Measurements from ENCODE around the gene WDFY2.

Gene WDFY2

GRCh38 chr13:51666839-51667238 lies 82.6 kb downstream of the WDFY2 start:
- no peak overlapping the region for H3K27ac Mint-ChIP-seq
- H3K9me3 Mint-ChIP-seq, result peaks cover 8% of the 10 kb centered on the region
- no peaks in the 10 kb centered on the region for H3K27me3 Mint-ChIP-seq (ENCODE audit: low read depth)
- H3K4me1 Mint-ChIP-seq (ENCODE audit: low read depth), result peaks cover 5% of the 10 kb centered on the region
- H3K36me3 Mint-ChIP-seq (ENCODE audit: low read depth), result peaks cover 9% of the 10 kb centered on the region
- no peak overlapping the region for H3K4me3 Mint-ChIP-seq

- H3K9me3 Mint-ChIP-seq, result peaks cover 13% of the 10 kb centered on the region
- no peak overlapping the region for H3K27ac Mint-ChIP-seq
- H3K36me3 Mint-ChIP-seq (ENCODE audit: low read depth), result peaks cover 2% of the 10 kb centered on the region
- H3K27me3 Mint-ChIP-seq (ENCODE audit: low read depth), result no peaks in the 10 kb centered on the region
- H3K4me3 Mint-ChIP-seq, result no peak overlapping the region
- H3K4me1 Mint-ChIP-seq (ENCODE audit: low read depth), result peaks cover 5% of the 10 kb centered on the region
These were observed 84.4 kb downstream of the WDFY2 start for GRCh38 chr13:51668580-51669195.

GRCh38 chr13:51673165-51673564 lies 88.9 kb downstream of the WDFY2 start:
- peaks cover 13% of the 10 kb centered on the region for H3K9me3 Mint-ChIP-seq
- no peak overlapping the region for H3K27ac Mint-ChIP-seq
- H3K36me3 Mint-ChIP-seq (ENCODE audit: low read depth), result peaks cover 6% of the 10 kb centered on the region
- H3K27me3 Mint-ChIP-seq (ENCODE audit: low read depth), result no peaks in the 10 kb centered on the region
- H3K4me1 Mint-ChIP-seq (ENCODE audit: low read depth), result no peaks in the 10 kb centered on the region
- H3K4me3 Mint-ChIP-seq, result no peak overlapping the region

- no peak overlapping the region for H3K27ac Mint-ChIP-seq
- H3K36me3 Mint-ChIP-seq (ENCODE audit: low read depth), result peaks cover 6% of the 10 kb centered on the region
- no peak overlapping the region for H3K4me3 Mint-ChIP-seq
- H3K4me1 Mint-ChIP-seq (ENCODE audit: low read depth), result no peaks in the 10 kb centered on the region
- H3K27me3 Mint-ChIP-seq (ENCODE audit: low read depth), result no peaks in the 10 kb centered on the region
- H3K9me3 Mint-ChIP-seq, result peaks cover 13% of the 10 kb centered on the region
These were observed 90.0 kb downstream of the WDFY2 start for GRCh38 chr13:51674276-51674675.

- no peak overlapping the region for H3K27ac Mint-ChIP-seq
- H3K9me3 Mint-ChIP-seq, result peaks cover 13% of the 10 kb centered on the region
- H3K36me3 Mint-ChIP-seq (ENCODE audit: low read depth), result peaks cover 9% of the 10 kb centered on the region
- no peaks in the 10 kb centered on the region for H3K27me3 Mint-ChIP-seq (ENCODE audit: low read depth)
- H3K4me1 Mint-ChIP-seq (ENCODE audit: low read depth), result no peaks in the 10 kb centered on the region
- H3K4me3 Mint-ChIP-seq, result no peak overlapping the region
These were observed 91.1 kb downstream of the WDFY2 start for GRCh38 chr13:51675385-51675784.

GRCh38 chr13:51675877-51676276 lies 91.6 kb downstream of the WDFY2 start:
- Mint-ChIP-seq H3K27me3 (ENCODE audit: low read depth) (no peaks in the 10 kb centered on the region), H3K4me1 (ENCODE audit: low read depth) (no peaks in the 10 kb centered on the region), H3K27ac (no peak overlapping the region), H3K36me3 (ENCODE audit: low read depth) (peaks cover 9% of the 10 kb centered on the region), H3K4me3 (no peak overlapping the region), H3K9me3 (peaks cover 12% of the 10 kb centered on the region)

GRCh38 chr13:51676739-51677138 lies 92.5 kb downstream of the WDFY2 start:
- Mint-ChIP-seq H3K4me1 (ENCODE audit: low read depth) (peaks cover 1% of the 10 kb centered on the region), H3K9me3 (peaks cover 5% of the 10 kb centered on the region), H3K4me3 (no peak overlapping the region), H3K36me3 (ENCODE audit: low read depth) (peaks cover 8% of the 10 kb centered on the region), H3K27me3 (ENCODE audit: low read depth) (no peaks in the 10 kb centered on the region), H3K27ac (no peak overlapping the region)

- H3K36me3 Mint-ChIP-seq (ENCODE audit: low read depth), result peaks cover 8% of the 10 kb centered on the region
- H3K27ac Mint-ChIP-seq, result no peak overlapping the region
- H3K27me3 Mint-ChIP-seq (ENCODE audit: low read depth), result no peaks in the 10 kb centered on the region
- no peaks in the 10 kb centered on the region for H3K9me3 Mint-ChIP-seq
- no peak overlapping the region for H3K4me3 Mint-ChIP-seq
- peaks cover 2% of the 10 kb centered on the region for H3K4me1 Mint-ChIP-seq (ENCODE audit: low read depth)
These were observed 94.2 kb downstream of the WDFY2 start for GRCh38 chr13:51678420-51678819.

- Mint-ChIP-seq H3K36me3 (ENCODE audit: low read depth) (peaks cover 9% of the 10 kb centered on the region), H3K9me3 (no peaks in the 10 kb centered on the region), H3K27me3 (ENCODE audit: low read depth) (no peaks in the 10 kb centered on the region), H3K27ac (no peak overlapping the region), H3K4me3 (no peak overlapping the region), H3K4me1 (ENCODE audit: low read depth) (peaks cover 2% of the 10 kb centered on the region)
These were observed 95.4 kb downstream of the WDFY2 start for GRCh38 chr13:51679616-51680015.

- no peak overlapping the region for H3K4me3 Mint-ChIP-seq
- H3K4me1 Mint-ChIP-seq (ENCODE audit: low read depth), result peaks cover 2% of the 10 kb centered on the region
- no peaks in the 10 kb centered on the region for H3K9me3 Mint-ChIP-seq
- no peak overlapping the region for H3K27ac Mint-ChIP-seq
- peaks cover 10% of the 10 kb centered on the region for H3K36me3 Mint-ChIP-seq (ENCODE audit: low read depth)
- H3K27me3 Mint-ChIP-seq (ENCODE audit: low read depth), result no peaks in the 10 kb centered on the region
These were observed 96.9 kb downstream of the WDFY2 start for GRCh38 chr13:51681037-51681678.

- no peaks in the 10 kb centered on the region for H3K27me3 Mint-ChIP-seq (ENCODE audit: low read depth)
- peaks cover 2% of the 10 kb centered on the region for H3K4me1 Mint-ChIP-seq (ENCODE audit: low read depth)
- peaks cover 6% of the 10 kb centered on the region for H3K36me3 Mint-ChIP-seq (ENCODE audit: low read depth)
- no peak overlapping the region for H3K27ac Mint-ChIP-seq
- H3K9me3 Mint-ChIP-seq, result no peaks in the 10 kb centered on the region
- no peak overlapping the region for H3K4me3 Mint-ChIP-seq
These were observed 98.4 kb downstream of the WDFY2 start for GRCh38 chr13:51682686-51683085.

- no peaks in the 10 kb centered on the region for H3K27me3 Mint-ChIP-seq (ENCODE audit: low read depth)
- no peaks in the 10 kb centered on the region for H3K9me3 Mint-ChIP-seq
- H3K27ac Mint-ChIP-seq, result no peak overlapping the region
- H3K4me1 Mint-ChIP-seq (ENCODE audit: low read depth), result peaks cover 5% of the 10 kb centered on the region
- peaks cover 6% of the 10 kb centered on the region for H3K36me3 Mint-ChIP-seq (ENCODE audit: low read depth)
- no peak overlapping the region for H3K4me3 Mint-ChIP-seq
These were observed 99.3 kb downstream of the WDFY2 start for GRCh38 chr13:51683597-51683996.

- H3K27ac Mint-ChIP-seq, result no peak overlapping the region
- H3K27me3 Mint-ChIP-seq (ENCODE audit: low read depth), result no peaks in the 10 kb centered on the region
- H3K4me3 Mint-ChIP-seq, result no peak overlapping the region
- no peaks in the 10 kb centered on the region for H3K9me3 Mint-ChIP-seq
- peaks cover 5% of the 10 kb centered on the region for H3K4me1 Mint-ChIP-seq (ENCODE audit: low read depth)
- H3K36me3 Mint-ChIP-seq (ENCODE audit: low read depth), result peaks cover 6% of the 10 kb centered on the region
These were observed 99.8 kb downstream of the WDFY2 start for GRCh38 chr13:51684076-51684475.

- H3K27me3 Mint-ChIP-seq (ENCODE audit: low read depth), result no peaks in the 10 kb centered on the region
- H3K27ac Mint-ChIP-seq, result peak overlapping the region; percentile 9
- H3K9me3 Mint-ChIP-seq, result no peaks in the 10 kb centered on the region
- H3K4me1 Mint-ChIP-seq (ENCODE audit: low read depth), result peaks cover 3% of the 10 kb centered on the region
- peaks cover 4% of the 10 kb centered on the region for H3K36me3 Mint-ChIP-seq (ENCODE audit: low read depth)
- no peak overlapping the region for H3K4me3 Mint-ChIP-seq
These were observed 103.9 kb downstream of the WDFY2 start for GRCh38 chr13:51687947-51688714.
